GM19043 (cell line): ENCODE results near the gene INAFM2.

Experiments used
- ATAC-seq: cut with Tn5 transposase; IDR thresholded peaks from one replicate; pipeline ENCODE4 v1.9.1; 2021; ENCODE audit warnings: low read depth; ENCODE audit not compliant: unreplicated experiment

Gene INAFM2

GRCh38 chr15:40323239-40323952 is at the start of gene INAFM2:
Gene INAFM2 (plus strand): TSS chr15:40323692. CDS start chr15:40324056, 364 bp downstream.
- ATAC-seq, result peak; percentile 86

GRCh38 chr15:40274350-40275274 is 48.9 kb upstream of the INAFM2 start:
- ATAC-seq, result no peak

GRCh38 chr15:40275523-40275922 is 48.0 kb upstream of the INAFM2 start:
- ATAC-seq, result no peak

- no peak for ATAC-seq
These were observed 47.5 kb upstream of the INAFM2 start for GRCh38 chr15:40275954-40276353.

- no peak for ATAC-seq
These were observed 46.6 kb upstream of the INAFM2 start for GRCh38 chr15:40276927-40277326.

- no peak for ATAC-seq
These were observed 46.0 kb upstream of the INAFM2 start for GRCh38 chr15:40277471-40277870.

GRCh38 chr15:40278026-40278425 is 45.5 kb upstream of the INAFM2 start:
- ATAC-seq, result no peak

GRCh38 chr15:40279437-40280141 is 43.9 kb upstream of the INAFM2 start:
- no peak for ATAC-seq

GRCh38 chr15:40280260-40281056 is 43.0 kb upstream of the INAFM2 start:
- no peak for ATAC-seq

GRCh38 chr15:40281057-40281800 is 42.3 kb upstream of the INAFM2 start:
- no peak for ATAC-seq

- ATAC-seq, result no peak
These were observed 41.7 kb upstream of the INAFM2 start for GRCh38 chr15:40281801-40282146.

GRCh38 chr15:40282147-40282868 is 41.2 kb upstream of the INAFM2 start:
- no peak for ATAC-seq

- ATAC-seq, result no peak
These were observed 40.5 kb upstream of the INAFM2 start, which contains the start of gene ANKRD63 for GRCh38 chr15:40282869-40283614. Gene ANKRD63 (minus strand): TSS chr15:40283064. CDS start chr15:40282586, 478 bp downstream.

GRCh38 chr15:40283615-40284300 is 39.7 kb upstream of the INAFM2 start:
- ATAC-seq, result no peak

- no peak for ATAC-seq
These were observed 38.3 kb upstream of the INAFM2 start for GRCh38 chr15:40285151-40285550.

- no peak for ATAC-seq
These were observed 37.9 kb upstream of the INAFM2 start for GRCh38 chr15:40285554-40286011.

GRCh38 chr15:40286061-40286532 is 37.4 kb upstream of the INAFM2 start:
- no peak for ATAC-seq
